ENCODE results near the gene NYAP1. TPM values are rescaled to one million over a fixed set of nuclear protein-coding genes. Genes with fewer than 3 reads are reported as not detected.

Gene NYAP1
- total RNA-seq, 1 donor from 2014 or later: 2.5 TPM

GRCh38 chr7:100543586-100543985, 59.9 kb downstream of the NYAP1 start:
- Mint-ChIP-seq H3K27me3 (ENCODE audit: low read depth, unreplicated experiment) (no peaks in the 10 kb centered on the region), H3K9me3 (ENCODE audit: unreplicated experiment) (no peaks in the 10 kb centered on the region), H3K4me1 (ENCODE audit: low read depth, unreplicated experiment) (peaks cover 39% of the 10 kb centered on the region), H3K36me3 (ENCODE audit: low read depth, unreplicated experiment) (no peaks in the 10 kb centered on the region), H3K4me3 (ENCODE audit: unreplicated experiment) (no peak overlapping the region), H3K27ac (ENCODE audit: unreplicated experiment) (no peak overlapping the region)
- Histone ChIP-seq H3K4me2 (ENCODE audit: low read length) (no peak overlapping the region), H3K4me1 (ENCODE audit: insufficient read depth, low read length) (peaks cover 35% of the 10 kb centered on the region), H3K9ac (ENCODE audit: low read length) (no peak overlapping the region), H3K9me3 (ENCODE audit: insufficient read depth, low read depth, low read length) (no peaks in the 10 kb centered on the region), H3K27me3 (ENCODE audit: insufficient read depth, low read length) (no peaks in the 10 kb centered on the region), H3K27ac (ENCODE audit: low read depth, low read length) (no peak overlapping the region), H3K79me2 (ENCODE audit: insufficient read depth, low read length) (peaks cover 24% of the 10 kb centered on the region), H3K4me3 (ENCODE audit: insufficient read depth, low read depth, low read length) (no peak overlapping the region), H3K36me3 (ENCODE audit: insufficient read depth, low read length) (no peaks in the 10 kb centered on the region), H2AFZ (ENCODE audit: low read depth, low read length) (no peak overlapping the region), H4K20me1 (ENCODE audit: insufficient read depth, low read length) (no peaks in the 10 kb centered on the region)
- FAIRE-seq (no peak), DNase-seq (ENCODE audit: low read depth) (no peak)
- TF ChIP-seq EZH2 (IDR thresholded peaks at IDR 0.05; ENCODE audit: insufficient read depth, low read length) (no peak), CTCF (IDR thresholded peaks at IDR 0.05; ENCODE audit: insufficient read depth, low read depth, low read length) (no peak)

- Mint-ChIP-seq H3K4me3 (ENCODE audit: unreplicated experiment) (no peak overlapping the region), H3K36me3 (ENCODE audit: low read depth, unreplicated experiment) (no peaks in the 10 kb centered on the region), H3K9me3 (ENCODE audit: unreplicated experiment) (no peaks in the 10 kb centered on the region), H3K27ac (ENCODE audit: unreplicated experiment) (peak overlapping the region; percentile 90), H3K27me3 (ENCODE audit: low read depth, unreplicated experiment) (no peaks in the 10 kb centered on the region), H3K4me1 (ENCODE audit: low read depth, unreplicated experiment) (peaks cover 41% of the 10 kb centered on the region)
- no peak overlapping the region for H2AFZ ChIP-seq (ENCODE audit: low read depth, low read length)
- no peaks in the 10 kb centered on the region for H3K27me3 ChIP-seq (ENCODE audit: insufficient read depth, low read length)
- no peak overlapping the region for H3K9ac ChIP-seq (ENCODE audit: low read length)
- H3K4me1 ChIP-seq (ENCODE audit: insufficient read depth, low read length): peaks cover 34% of the 10 kb centered on the region
- no peak for DNase-seq (ENCODE audit: low read depth)
- no peak for FAIRE-seq
- H3K79me2 ChIP-seq (ENCODE audit: insufficient read depth, low read length): peaks cover 24% of the 10 kb centered on the region
- H3K9me3 ChIP-seq (ENCODE audit: insufficient read depth, low read depth, low read length): no peaks in the 10 kb centered on the region
- no peaks in the 10 kb centered on the region for H3K36me3 ChIP-seq (ENCODE audit: insufficient read depth, low read length)
- H4K20me1 ChIP-seq (ENCODE audit: insufficient read depth, low read length): no peaks in the 10 kb centered on the region
- H3K4me3 ChIP-seq (ENCODE audit: insufficient read depth, low read depth, low read length): no peak overlapping the region
- no peak for TF ChIP-seq CTCF (IDR thresholded peaks at IDR 0.05; ENCODE audit: insufficient read depth, low read depth, low read length)
- TF ChIP-seq EZH2 (IDR thresholded peaks at IDR 0.05; ENCODE audit: insufficient read depth, low read length): no peak
- H3K4me2 ChIP-seq (ENCODE audit: low read length): no peak overlapping the region
- no peak overlapping the region for H3K27ac ChIP-seq (ENCODE audit: low read depth, low read length)
Measured at GRCh38 chr7:100544386-100544785, 60.7 kb downstream of the NYAP1 start.

Other genes with a start within 250 kb of the NYAP1 start
- not detected in 2 replicates for gene SPDYE3, start 176.2 kb upstream of the NYAP1 start, total RNA-seq
- 19.9 and 21.1 TPM in 2 replicates for gene PILRB, start 125.8 kb upstream of the NYAP1 start, total RNA-seq
- gene PILRA, start 110.4 kb upstream of the NYAP1 start, total RNA-seq: 2.3 and 3.0 TPM in 2 replicates
- gene ZCWPW1, start 55.2 kb upstream of the NYAP1 start, total RNA-seq: 2.1 and 2.6 TPM in 2 replicates
- gene MEPCE, start 54.1 kb upstream of the NYAP1 start, total RNA-seq: 20.2 and 20.5 TPM in 2 replicates
- gene PPP1R35, start 47.4 kb upstream of the NYAP1 start, total RNA-seq: 18.5 and 19.7 TPM in 2 replicates
- 2.5 and 2.6 TPM in 2 replicates for gene SPACDR, start 19.7 kb upstream of the NYAP1 start, total RNA-seq
- 52.9 and 53.4 TPM in 2 replicates for gene TSC22D4, start 4.7 kb upstream of the NYAP1 start, total RNA-seq
- gene AGFG2, start 55.3 kb downstream of the NYAP1 start, total RNA-seq: 6.2 and 7.1 TPM in 2 replicates
- gene SAP25, start 90.0 kb downstream of the NYAP1 start, total RNA-seq: 1.4 and 1.9 TPM in 2 replicates
- 52.7 and 62.5 TPM in 2 replicates for gene LRCH4, start 102.2 kb downstream of the NYAP1 start, total RNA-seq
- gene FBXO24, start 102.4 kb downstream of the NYAP1 start, total RNA-seq: 0.17 and 0.52 TPM in 2 replicates
- 10.8 and 15.5 TPM in 2 replicates for gene PCOLCE, start 118.4 kb downstream of the NYAP1 start, total RNA-seq
- gene MOSPD3, start 128.6 kb downstream of the NYAP1 start, total RNA-seq: 18.8 and 20.2 TPM in 2 replicates
- 0.26 and 0.50 TPM in 2 replicates for gene TFR2, start 157.6 kb downstream of the NYAP1 start, total RNA-seq
- gene ACTL6B, start 172.5 kb downstream of the NYAP1 start, total RNA-seq: not detected in 2 replicates
- gene GNB2, start 189.8 kb downstream of the NYAP1 start, total RNA-seq: 270 and 274 TPM in 2 replicates
- gene GIGYF1, start 210.3 kb downstream of the NYAP1 start, total RNA-seq: 21.3 and 23.2 TPM in 2 replicates
- 39.1 and 40.6 TPM in 2 replicates for gene POP7, start 222.2 kb downstream of the NYAP1 start, total RNA-seq
- gene EPO, start 236.5 kb downstream of the NYAP1 start, total RNA-seq: not detected in 2 replicates
- gene ZAN, start 249.7 kb downstream of the NYAP1 start, total RNA-seq: not detected in 2 replicates